Measurements from ENCODE around the gene TAB3.
A peak's percentile ranks its signal among the peaks of the same experiment; 100 is the strongest.
"Not testable (repeated sequence)": the region's sequence is repeated elsewhere in the genome, so short reads cannot be mapped to it uniquely, and the experiment has no call there.

Gene TAB3

GRCh38 chrX:30799327-30799726, 89.7 kb downstream of the TAB3 start:
- H2AK5ac ChIP-seq (ENCODE audit: low read length), result no peak overlapping the region
- H3K79me1 ChIP-seq (ENCODE audit: low read length), result no peaks in the 10 kb centered on the region
- no peak overlapping the region for H3K4ac ChIP-seq (ENCODE audit: low read depth, low read length)
- H3K18ac ChIP-seq (ENCODE audit: low read length), result no peak overlapping the region
- H3K4me3 ChIP-seq (ENCODE audit: low read depth, low read length), result no peak overlapping the region
- no peaks in the 10 kb centered on the region for H3K79me2 ChIP-seq (ENCODE audit: control insufficient read depth, insufficient read depth, low read length, poor library complexity)
- H2BK120ac ChIP-seq (ENCODE audit: insufficient read depth, low read length, poor library complexity), result no peak overlapping the region
- no peak overlapping the region for H3K27ac ChIP-seq (ENCODE audit: low read depth, low read length)
- no peak for DNase-seq
- no CpG with 5 or more reads among the region's 2 CpGs for WGBS (ENCODE audit: extremely low coverage, insufficient coverage, insufficient read length)
- no peak overlapping the region for H3K4me2 ChIP-seq (ENCODE audit: low read length)
- no peaks in the 10 kb centered on the region for H3K27me3 ChIP-seq (ENCODE audit: insufficient read depth, low read length)
- H4K8ac ChIP-seq (ENCODE audit: low read depth, low read length), result no peak overlapping the region
- H2BK12ac ChIP-seq (ENCODE audit: low read length), result no peak overlapping the region
- H2BK5ac ChIP-seq (ENCODE audit: low read depth, low read length, poor library complexity), result no peak overlapping the region
- H3K36me3 ChIP-seq (ENCODE audit: control insufficient read depth in 1 of 2, insufficient read depth in 2 of 2, low read length in 2 of 2), result no peaks in the 10 kb centered on the region
- H4K12ac ChIP-seq (ENCODE audit: low read depth, low read length), result no peak overlapping the region
- H3K23ac ChIP-seq (ENCODE audit: low read length), result no peak overlapping the region
- H2AFZ ChIP-seq (ENCODE audit: insufficient read depth, low read length, poor library complexity), result no peak overlapping the region
- H3K4me1 ChIP-seq (ENCODE audit: control insufficient read depth in 1 of 2, insufficient read depth in 2 of 2, low read length in 2 of 2), result no peaks in the 10 kb centered on the region
- H3K9me3 ChIP-seq (ENCODE audit: insufficient read depth, low read depth, low read length), result peaks cover 31% of the 10 kb centered on the region
- no peak overlapping the region for H3K9ac ChIP-seq (ENCODE audit: low read length)
- no peak overlapping the region for H3K14ac ChIP-seq (ENCODE audit: low read length)
- H4K91ac ChIP-seq (ENCODE audit: low read depth, low read length), result no peak overlapping the region

- no peak overlapping the region for H3K4me3 ChIP-seq (ENCODE audit: low read depth, low read length)
- no CpG with 5 or more reads among the region's 3 CpGs for WGBS (ENCODE audit: extremely low coverage, insufficient coverage, insufficient read length)
- H3K36me3 ChIP-seq (ENCODE audit: control insufficient read depth in 1 of 2, insufficient read depth in 2 of 2, low read length in 2 of 2), result no peaks in the 10 kb centered on the region
- H2BK120ac ChIP-seq (ENCODE audit: insufficient read depth, low read length, poor library complexity), result no peak overlapping the region
- H3K27ac ChIP-seq (ENCODE audit: low read depth, low read length), result no peak overlapping the region
- no peak overlapping the region for H3K14ac ChIP-seq (ENCODE audit: low read length)
- no peak overlapping the region for H4K8ac ChIP-seq (ENCODE audit: low read depth, low read length)
- H3K4me2 ChIP-seq (ENCODE audit: low read length), result no peak overlapping the region
- no peak overlapping the region for H3K9ac ChIP-seq (ENCODE audit: low read length)
- H3K4ac ChIP-seq (ENCODE audit: low read depth, low read length), result no peak overlapping the region
- no peak overlapping the region for H4K12ac ChIP-seq (ENCODE audit: low read depth, low read length)
- no peak for DNase-seq
- no peak overlapping the region for H3K18ac ChIP-seq (ENCODE audit: low read length)
- H3K27me3 ChIP-seq (ENCODE audit: insufficient read depth, low read length), result no peaks in the 10 kb centered on the region
- H3K9me3 ChIP-seq (ENCODE audit: insufficient read depth, low read depth, low read length), result peaks cover 28% of the 10 kb centered on the region
- no peaks in the 10 kb centered on the region for H3K79me2 ChIP-seq (ENCODE audit: control insufficient read depth, insufficient read depth, low read length, poor library complexity)
- no peak overlapping the region for H2AFZ ChIP-seq (ENCODE audit: insufficient read depth, low read length, poor library complexity)
- no peak overlapping the region for H3K23ac ChIP-seq (ENCODE audit: low read length)
- H3K4me1 ChIP-seq (ENCODE audit: control insufficient read depth in 1 of 2, insufficient read depth in 2 of 2, low read length in 2 of 2), result no peaks in the 10 kb centered on the region
- H4K91ac ChIP-seq (ENCODE audit: low read depth, low read length), result no peak overlapping the region
- H3K79me1 ChIP-seq (ENCODE audit: low read length), result no peaks in the 10 kb centered on the region
- no peak overlapping the region for H2BK5ac ChIP-seq (ENCODE audit: low read depth, low read length, poor library complexity)
- H2BK12ac ChIP-seq (ENCODE audit: low read length), result no peak overlapping the region
- no peak overlapping the region for H2AK5ac ChIP-seq (ENCODE audit: low read length)
Measured at GRCh38 chrX:30798810-30799209, 90.2 kb downstream of the TAB3 start.

- peaks cover 28% of the 10 kb centered on the region for H3K9me3 ChIP-seq (ENCODE audit: insufficient read depth, low read depth, low read length)
- not testable (repeated sequence) for H2AFZ ChIP-seq (ENCODE audit: insufficient read depth, low read length, poor library complexity); H3K27ac ChIP-seq (ENCODE audit: low read depth, low read length); H3K4me1 ChIP-seq (ENCODE audit: control insufficient read depth in 1 of 2, insufficient read depth in 2 of 2, low read length in 2 of 2); H3K14ac ChIP-seq (ENCODE audit: low read length); H3K4ac ChIP-seq (ENCODE audit: low read depth, low read length); H2BK120ac ChIP-seq (ENCODE audit: insufficient read depth, low read length, poor library complexity); H3K36me3 ChIP-seq (ENCODE audit: control insufficient read depth in 1 of 2, insufficient read depth in 2 of 2, low read length in 2 of 2); H2AK5ac ChIP-seq (ENCODE audit: low read length); H3K27me3 ChIP-seq (ENCODE audit: insufficient read depth, low read length); DNase-seq; H3K79me1 ChIP-seq (ENCODE audit: low read length); H4K8ac ChIP-seq (ENCODE audit: low read depth, low read length); H4K12ac ChIP-seq (ENCODE audit: low read depth, low read length); H3K9ac ChIP-seq (ENCODE audit: low read length); H4K91ac ChIP-seq (ENCODE audit: low read depth, low read length); H2BK12ac ChIP-seq (ENCODE audit: low read length); H3K4me2 ChIP-seq (ENCODE audit: low read length); H2BK5ac ChIP-seq (ENCODE audit: low read depth, low read length, poor library complexity); H3K18ac ChIP-seq (ENCODE audit: low read length); H3K23ac ChIP-seq (ENCODE audit: low read length); H3K79me2 ChIP-seq (ENCODE audit: control insufficient read depth, insufficient read depth, low read length, poor library complexity)
- no CpG with 5 or more reads among the region's 1 CpG for WGBS (ENCODE audit: extremely low coverage, insufficient coverage, insufficient read length)
- H3K4me3 ChIP-seq (ENCODE audit: low read depth, low read length), result peak overlapping the region; percentile 20
Measured at GRCh38 chrX:30797301-30797700, 91.8 kb downstream of the TAB3 start.

GRCh38 chrX:30795981-30796958, 92.8 kb downstream of the TAB3 start:
- H3K4me1 ChIP-seq (ENCODE audit: control insufficient read depth in 1 of 2, insufficient read depth in 2 of 2, low read length in 2 of 2), result no peaks in the 10 kb centered on the region
- H4K91ac ChIP-seq (ENCODE audit: low read depth, low read length), result no peak overlapping the region
- H3K4me2 ChIP-seq (ENCODE audit: low read length), result no peak overlapping the region
- no peak overlapping the region for H2BK5ac ChIP-seq (ENCODE audit: low read depth, low read length, poor library complexity)
- no peaks in the 10 kb centered on the region for H3K27me3 ChIP-seq (ENCODE audit: insufficient read depth, low read length)
- H4K8ac ChIP-seq (ENCODE audit: low read depth, low read length), result no peak overlapping the region
- H3K79me1 ChIP-seq (ENCODE audit: low read length), result no peaks in the 10 kb centered on the region
- no peak for DNase-seq
- H3K18ac ChIP-seq (ENCODE audit: low read length), result no peak overlapping the region
- no peak overlapping the region for H2AK5ac ChIP-seq (ENCODE audit: low read length)
- H3K4me3 ChIP-seq (ENCODE audit: low read depth, low read length), result peak overlapping the region; percentile 3
- H2BK12ac ChIP-seq (ENCODE audit: low read length), result no peak overlapping the region
- peaks cover 33% of the 10 kb centered on the region for H3K9me3 ChIP-seq (ENCODE audit: insufficient read depth, low read depth, low read length)
- H4K12ac ChIP-seq (ENCODE audit: low read depth, low read length), result no peak overlapping the region
- no CpG with 5 or more reads among the region's 6 CpGs for WGBS (ENCODE audit: extremely low coverage, insufficient coverage, insufficient read length)
- H3K4ac ChIP-seq (ENCODE audit: low read depth, low read length), result no peak overlapping the region
- H2AFZ ChIP-seq (ENCODE audit: insufficient read depth, low read length, poor library complexity), result no peak overlapping the region
- H3K23ac ChIP-seq (ENCODE audit: low read length), result no peak overlapping the region
- H3K27ac ChIP-seq (ENCODE audit: low read depth, low read length), result no peak overlapping the region
- H3K14ac ChIP-seq (ENCODE audit: low read length), result no peak overlapping the region
- H2BK120ac ChIP-seq (ENCODE audit: insufficient read depth, low read length, poor library complexity), result no peak overlapping the region
- H3K9ac ChIP-seq (ENCODE audit: low read length), result no peak overlapping the region
- H3K36me3 ChIP-seq (ENCODE audit: control insufficient read depth in 1 of 2, insufficient read depth in 2 of 2, low read length in 2 of 2), result no peaks in the 10 kb centered on the region
- no peaks in the 10 kb centered on the region for H3K79me2 ChIP-seq (ENCODE audit: control insufficient read depth, insufficient read depth, low read length, poor library complexity)
